HL-60/S4 treated with retinoic acid at 250 ng/mL for 4 days and 3 days (cell line): ENCODE measurements around the gene C1orf232.

ENCODE experiments used
- in situ Hi-C: fragments of 300-500 bp; cut with MboI; formaldehyde crosslinking; loops from 2 replicates; pipeline ENCODE4 v1.7.0; 2022; ENCODE audit warnings: low sequenced_read_pairs

C1orf232 gene

GRCh38 chr1:26168410-26169197, at the start of gene C1orf232:
TSS of gene C1orf232 (minus strand) at chr1:26168963. CDS start at chr1:26168499, 464 bp downstream.
- in situ Hi-C loops, result no loop called here

- in situ Hi-C loops, result no loop called here
Observed at GRCh38 chr1:26215246-26215645, 46.5 kb upstream of the C1orf232 start.

- in situ Hi-C loops, result no loop called here
Observed at GRCh38 chr1:26213335-26213905, 44.7 kb upstream of the C1orf232 start.

GRCh38 chr1:26212726-26213125, 44.0 kb upstream of the C1orf232 start:
- in situ Hi-C loops, result no loop called here

- in situ Hi-C loops, result no loop called here
Observed at GRCh38 chr1:26210147-26210870, 41.5 kb upstream of the C1orf232 start.

GRCh38 chr1:26203642-26204318, 35.0 kb upstream of the C1orf232 start:
- in situ Hi-C loops, result no loop called here

GRCh38 chr1:26200413-26200812, 31.6 kb upstream of the C1orf232 start:
- in situ Hi-C loops, result no loop called here

- in situ Hi-C loops, result no loop called here
Observed at GRCh38 chr1:26197813-26198212, 29.1 kb upstream of the C1orf232 start.

GRCh38 chr1:26197301-26197700, 28.5 kb upstream of the C1orf232 start:
- in situ Hi-C loops, result no loop called here

- in situ Hi-C loops, result no loop called here
Observed at GRCh38 chr1:26195805-26196204, 27.0 kb upstream of the C1orf232 start.

- in situ Hi-C loops, result no loop called here
Observed at GRCh38 chr1:26191739-26192138, 23.0 kb upstream of the C1orf232 start.

GRCh38 chr1:26190373-26190987, 21.7 kb upstream of the C1orf232 start, which contains the start of gene CATSPER4:
TSS of gene CATSPER4 (plus strand) at chr1:26190602. CDS start at chr1:26190628, 26 bp downstream.
- in situ Hi-C loops, result no loop called here

- in situ Hi-C loops, result no loop called here
Observed at GRCh38 chr1:26189751-26190275, 21.1 kb upstream of the C1orf232 start.

- in situ Hi-C loops, result no loop called here
Observed at GRCh38 chr1:26189331-26189730, 20.6 kb upstream of the C1orf232 start.

GRCh38 chr1:26188477-26188876, 19.7 kb upstream of the C1orf232 start:
- in situ Hi-C loops, result no loop called here

- in situ Hi-C loops, result no loop called here
Observed at GRCh38 chr1:26187882-26188281, 19.1 kb upstream of the C1orf232 start.

- in situ Hi-C loops, result no loop called here
Observed at GRCh38 chr1:26184883-26185282, 16.1 kb upstream of the C1orf232 start.

- in situ Hi-C loops, result no loop called here
Observed at GRCh38 chr1:26184086-26184485, 15.3 kb upstream of the C1orf232 start.

- in situ Hi-C loops, result no loop called here
Observed at GRCh38 chr1:26182383-26182696, 13.6 kb upstream of the C1orf232 start.

GRCh38 chr1:26181586-26182382, 13.0 kb upstream of the C1orf232 start:
- in situ Hi-C loops, result no loop called here
